Thyroid gland (tissue), 4 donors: ENCODE measurements around the gene EHD4.

Experiments used
- POLR2A ChIP-seq, 2 donors: fragments of 450-650 bp; IDR thresholded peaks; one replicate each; pipeline ENCODE4 v1.6.1; 2017; ENCODE audit warnings: antibody characterized with exemption in 2 of 2, mild to moderate bottlenecking in 2 of 2, moderate library complexity in 1 of 2
- TF ChIP-seq, protein P1 (sequence below), 6 experiments: fragments of 200-600 bp in 3 of 6; fragments of 450-650 bp in 3 of 6; sonication (generic) in 3 of 6; IDR thresholded peaks; one replicate each; pipeline ENCODE4 v1.5.1; 2016 to 2019; ENCODE audit warnings: antibody characterized with exemption in 6 of 6, mild to moderate bottlenecking in 2 of 6, inconsistent platforms in 1 of 6, moderate library complexity in 1 of 6

DNA sequence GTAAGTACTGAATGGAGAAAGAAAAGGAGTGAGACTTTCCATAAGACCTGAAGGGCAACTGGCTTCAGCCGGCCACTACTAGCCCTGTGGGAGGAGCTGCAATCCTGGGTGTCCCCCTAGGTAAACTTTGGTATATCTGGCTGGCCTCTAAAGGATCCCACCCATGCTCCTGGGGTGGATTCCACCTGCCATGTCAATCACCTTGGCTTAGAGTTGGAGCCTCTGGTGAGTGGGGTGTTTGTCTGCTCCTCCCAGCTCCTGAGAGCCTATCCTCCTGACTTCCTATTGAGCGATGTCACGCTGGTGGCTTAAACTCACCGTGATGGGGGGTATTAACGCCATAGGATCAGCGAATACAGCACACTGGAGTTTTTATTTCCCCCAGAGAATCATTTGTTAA, 81.1 kb downstream of the EHD4 start:
- TF ChIP-seq, protein P1, sequence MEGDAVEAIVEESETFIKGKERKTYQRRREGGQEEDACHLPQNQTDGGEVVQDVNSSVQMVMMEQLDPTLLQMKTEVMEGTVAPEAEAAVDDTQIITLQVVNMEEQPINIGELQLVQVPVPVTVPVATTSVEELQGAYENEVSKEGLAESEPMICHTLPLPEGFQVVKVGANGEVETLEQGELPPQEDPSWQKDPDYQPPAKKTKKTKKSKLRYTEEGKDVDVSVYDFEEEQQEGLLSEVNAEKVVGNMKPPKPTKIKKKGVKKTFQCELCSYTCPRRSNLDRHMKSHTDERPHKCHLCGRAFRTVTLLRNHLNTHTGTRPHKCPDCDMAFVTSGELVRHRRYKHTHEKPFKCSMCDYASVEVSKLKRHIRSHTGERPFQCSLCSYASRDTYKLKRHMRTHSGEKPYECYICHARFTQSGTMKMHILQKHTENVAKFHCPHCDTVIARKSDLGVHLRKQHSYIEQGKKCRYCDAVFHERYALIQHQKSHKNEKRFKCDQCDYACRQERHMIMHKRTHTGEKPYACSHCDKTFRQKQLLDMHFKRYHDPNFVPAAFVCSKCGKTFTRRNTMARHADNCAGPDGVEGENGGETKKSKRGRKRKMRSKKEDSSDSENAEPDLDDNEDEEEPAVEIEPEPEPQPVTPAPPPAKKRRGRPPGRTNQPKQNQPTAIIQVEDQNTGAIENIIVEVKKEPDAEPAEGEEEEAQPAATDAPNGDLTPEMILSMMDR (IDR thresholded peaks at IDR 0.05) = no peak
- TF ChIP-seq POLR2A (IDR thresholded peaks at IDR 0.05) = no peak
